ENCODE measurements around the gene SLC16A5.

GRCh38 chr17:75093548-75094158 lies 5.9 kb downstream of the SLC16A5 start:
- no peak for TF ChIP-seq CTCF (IDR thresholded peaks at IDR 0.05)
- TF ChIP-seq POLR2A (IDR thresholded peaks at IDR 0.05), result no peak
- no peak for TF ChIP-seq EP300 (IDR thresholded peaks at IDR 0.05)
- no peak for TF ChIP-seq POLR2AphosphoS5 (IDR thresholded peaks at IDR 0.05)
